Prostate gland (tissue), 2 donors: ENCODE measurements around the gene ZNF358.

ENCODE experiments used
- POLR2A ChIP-seq: fragments of 450-650 bp; IDR thresholded peaks from one replicate; pipeline ENCODE4 v1.6.1; 2016; ENCODE audit warnings: antibody characterized with exemption, mild to moderate bottlenecking
- POLR2AphosphoS5 ChIP-seq: sonication (generic); formaldehyde crosslinking; IDR thresholded peaks from one replicate; pipeline ENCODE4 v1.6.1; 2017; ENCODE audit warnings: antibody characterized with exemption
- TF ChIP-seq, protein P1 (sequence below), 4 experiments: fragments of 200-600 bp in 2 of 4; fragments of 450-650 bp in 2 of 4; sonication (generic) in 2 of 4; IDR thresholded peaks; 1 replicate in 3 of 4; 2 replicates in 1 of 4; pipeline ENCODE4 v1.5.1; 2016 to 2019; ENCODE audit warnings: antibody characterized with exemption in 4 of 4, mild to moderate bottlenecking in 2 of 4, moderate library complexity in 2 of 4

DNA sequence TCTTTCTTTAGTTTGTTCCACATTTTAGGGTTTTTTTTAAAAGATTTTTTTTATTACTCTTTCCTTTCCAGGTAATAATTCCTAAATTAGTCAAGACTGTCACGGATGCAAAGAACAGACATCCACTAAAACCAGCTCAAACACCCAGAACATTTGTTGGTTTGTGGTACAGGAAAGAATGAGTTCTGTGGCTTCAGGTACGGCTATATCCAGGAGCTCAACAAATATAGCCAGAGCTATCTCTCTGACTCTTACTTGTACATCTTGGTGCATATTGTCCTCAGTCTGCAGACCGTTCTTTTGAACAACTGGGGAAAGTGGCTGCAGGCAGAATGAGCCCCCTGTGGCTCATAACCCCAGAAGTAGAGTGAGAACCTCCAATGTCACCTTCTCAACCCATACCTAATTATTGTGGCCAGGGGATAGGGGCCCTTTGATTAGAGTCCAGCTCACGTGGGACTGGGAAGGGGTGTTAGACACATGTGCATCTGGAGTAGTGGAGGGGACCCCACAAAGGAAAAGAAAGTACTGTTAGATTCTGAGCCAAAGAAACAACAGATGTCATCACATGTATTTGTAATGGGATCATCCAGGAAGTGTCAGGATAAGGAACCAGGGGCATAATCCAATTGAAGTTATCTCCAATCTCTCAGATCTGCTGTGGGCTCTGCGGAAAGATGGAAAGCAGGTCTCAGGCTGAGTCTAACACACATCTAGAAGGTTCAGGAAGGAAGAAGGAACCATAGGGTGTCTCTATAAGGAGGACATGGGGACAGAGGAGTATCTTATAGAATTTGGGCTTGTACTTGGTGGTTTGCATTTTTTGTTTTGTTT lies 1.9 kb upstream of the ZNF358 start:
- TF ChIP-seq, protein P1, sequence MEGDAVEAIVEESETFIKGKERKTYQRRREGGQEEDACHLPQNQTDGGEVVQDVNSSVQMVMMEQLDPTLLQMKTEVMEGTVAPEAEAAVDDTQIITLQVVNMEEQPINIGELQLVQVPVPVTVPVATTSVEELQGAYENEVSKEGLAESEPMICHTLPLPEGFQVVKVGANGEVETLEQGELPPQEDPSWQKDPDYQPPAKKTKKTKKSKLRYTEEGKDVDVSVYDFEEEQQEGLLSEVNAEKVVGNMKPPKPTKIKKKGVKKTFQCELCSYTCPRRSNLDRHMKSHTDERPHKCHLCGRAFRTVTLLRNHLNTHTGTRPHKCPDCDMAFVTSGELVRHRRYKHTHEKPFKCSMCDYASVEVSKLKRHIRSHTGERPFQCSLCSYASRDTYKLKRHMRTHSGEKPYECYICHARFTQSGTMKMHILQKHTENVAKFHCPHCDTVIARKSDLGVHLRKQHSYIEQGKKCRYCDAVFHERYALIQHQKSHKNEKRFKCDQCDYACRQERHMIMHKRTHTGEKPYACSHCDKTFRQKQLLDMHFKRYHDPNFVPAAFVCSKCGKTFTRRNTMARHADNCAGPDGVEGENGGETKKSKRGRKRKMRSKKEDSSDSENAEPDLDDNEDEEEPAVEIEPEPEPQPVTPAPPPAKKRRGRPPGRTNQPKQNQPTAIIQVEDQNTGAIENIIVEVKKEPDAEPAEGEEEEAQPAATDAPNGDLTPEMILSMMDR (IDR thresholded peaks at IDR 0.05), result no peak
- no peak for TF ChIP-seq POLR2AphosphoS5
- TF ChIP-seq POLR2A, result no peak
